GM19438 (cell line): ENCODE measurements around the gene GAMT.
A peak's percentile ranks its signal among the peaks of the same experiment; 100 is the strongest.
"Not testable (repeated sequence)": the region's sequence is repeated elsewhere in the genome, so short reads cannot be mapped to it uniquely, and the experiment has no call there.

Experiments used
- ATAC-seq: cut with Tn5 transposase; IDR thresholded peaks from one replicate; pipeline ENCODE4 v1.9.1; 2021; ENCODE audit warnings: low read depth; ENCODE audit not compliant: unreplicated experiment

Gene GAMT

GRCh38 chr19:1401138-1401888 lies at the start of gene GAMT:
GAMT (minus strand) TSS chr19:1401542; CDS start chr19:1401476, 66 bp downstream.
- ATAC-seq, result no peak

GRCh38 chr19:1449467-1450442 lies 48.4 kb upstream of the GAMT start, which contains the start of gene APC2:
APC2 (plus strand) TSS chr19:1450121; CDS start chr19:1453002, 2,881 bp downstream.
- ATAC-seq, result no peak

- no peak for ATAC-seq
Observed at GRCh38 chr19:1447944-1448343, 46.6 kb upstream of the GAMT start.

DNA sequence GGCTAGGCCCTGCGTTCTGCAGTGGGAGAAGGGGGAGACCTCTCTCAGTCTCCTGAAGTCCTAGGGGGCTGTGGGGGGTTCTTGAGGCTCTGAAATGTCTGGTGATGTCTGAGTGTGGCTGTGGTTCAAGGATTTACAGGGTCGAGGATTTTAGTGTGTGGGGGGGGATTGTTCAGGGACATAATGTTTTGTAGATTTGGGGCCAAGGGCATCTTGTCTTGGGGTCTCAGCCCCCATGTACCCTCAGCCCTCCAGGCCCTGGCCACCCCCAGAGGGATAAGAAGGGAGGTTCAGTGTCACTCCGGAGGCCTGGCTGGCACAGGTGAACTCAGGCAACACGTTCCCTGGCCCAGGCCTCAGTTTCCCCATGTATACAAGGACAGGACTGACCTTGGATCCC lies 46.2 kb upstream of the GAMT start:
- no peak for ATAC-seq

DNA sequence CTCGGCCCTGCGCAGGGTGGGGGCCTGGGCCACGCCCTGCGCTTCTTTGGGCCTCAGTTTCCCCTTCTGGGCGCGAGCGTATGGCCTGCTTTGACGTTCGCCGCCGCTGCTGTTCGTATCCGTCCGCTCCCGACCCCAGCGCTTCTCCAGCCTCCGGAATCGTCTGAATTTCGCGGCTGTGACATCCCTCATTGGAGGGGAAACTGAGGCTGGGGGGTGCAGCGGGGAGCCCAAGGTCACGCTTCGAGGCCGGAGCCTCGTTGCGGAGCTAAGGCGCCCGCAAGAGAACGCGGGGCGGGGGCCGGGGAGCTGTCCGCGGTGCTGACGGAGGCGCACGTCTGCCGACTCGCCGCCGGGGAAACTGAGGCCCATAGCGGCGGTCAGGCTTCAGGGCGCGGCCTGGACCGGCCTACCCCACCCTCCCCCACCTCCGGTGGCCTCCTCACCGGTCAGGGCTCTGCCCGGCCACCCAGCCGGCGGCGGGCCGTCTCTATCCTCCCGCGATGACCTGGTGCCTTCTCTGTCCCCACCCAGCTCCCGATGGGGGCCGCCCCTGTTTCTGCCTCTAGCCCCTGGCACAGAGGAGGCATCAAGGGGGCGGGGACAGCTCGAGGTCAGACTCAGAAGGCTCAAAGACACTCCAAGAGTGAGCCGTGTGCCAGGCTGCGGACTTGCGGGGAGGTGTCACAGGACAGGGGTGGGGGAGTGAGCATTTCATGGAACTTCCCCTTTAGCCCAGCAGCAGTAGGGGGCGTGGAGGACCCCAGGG lies 45.6 kb upstream of the GAMT start:
- no peak for ATAC-seq

DNA sequence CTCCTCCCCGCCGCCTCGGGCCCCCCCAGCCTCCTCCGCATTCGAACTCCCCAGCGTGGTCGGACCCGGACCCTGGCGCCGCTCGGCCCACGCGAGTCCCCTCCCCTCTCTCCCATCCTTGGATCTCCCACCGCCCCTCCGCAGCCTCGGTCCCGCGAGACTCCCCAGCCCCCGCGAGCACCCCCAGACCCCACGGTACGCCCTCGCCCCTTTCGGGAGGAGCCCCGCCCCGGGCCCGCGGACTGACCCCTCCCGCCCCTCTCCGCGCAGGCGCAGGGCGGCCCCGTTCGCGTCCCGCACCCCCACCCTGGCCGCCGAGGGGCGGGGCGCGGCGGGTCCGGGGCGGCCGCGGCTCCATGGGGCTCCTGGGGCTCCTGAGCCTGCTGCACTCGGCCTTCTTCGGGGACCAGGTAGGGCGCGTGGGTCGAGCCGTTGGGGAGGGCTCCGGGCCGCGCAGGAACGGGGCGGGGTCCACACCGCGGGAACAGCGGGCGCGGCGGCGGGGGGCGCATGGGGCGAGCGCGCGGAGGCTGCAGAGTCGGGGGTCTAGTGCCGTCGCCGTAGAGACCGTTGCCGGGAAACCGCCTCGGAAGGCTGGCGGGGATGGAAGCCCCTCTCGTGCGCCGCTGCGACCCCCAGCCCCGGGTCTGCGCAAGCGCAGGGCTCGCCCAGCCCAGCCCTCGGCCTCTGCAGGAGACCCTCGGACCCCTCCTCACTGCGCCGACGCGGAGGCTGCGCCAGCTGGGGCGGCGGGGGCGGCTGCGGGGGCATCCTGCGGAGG lies 44.8 kb upstream of the GAMT start:
- no peak for ATAC-seq

DNA sequence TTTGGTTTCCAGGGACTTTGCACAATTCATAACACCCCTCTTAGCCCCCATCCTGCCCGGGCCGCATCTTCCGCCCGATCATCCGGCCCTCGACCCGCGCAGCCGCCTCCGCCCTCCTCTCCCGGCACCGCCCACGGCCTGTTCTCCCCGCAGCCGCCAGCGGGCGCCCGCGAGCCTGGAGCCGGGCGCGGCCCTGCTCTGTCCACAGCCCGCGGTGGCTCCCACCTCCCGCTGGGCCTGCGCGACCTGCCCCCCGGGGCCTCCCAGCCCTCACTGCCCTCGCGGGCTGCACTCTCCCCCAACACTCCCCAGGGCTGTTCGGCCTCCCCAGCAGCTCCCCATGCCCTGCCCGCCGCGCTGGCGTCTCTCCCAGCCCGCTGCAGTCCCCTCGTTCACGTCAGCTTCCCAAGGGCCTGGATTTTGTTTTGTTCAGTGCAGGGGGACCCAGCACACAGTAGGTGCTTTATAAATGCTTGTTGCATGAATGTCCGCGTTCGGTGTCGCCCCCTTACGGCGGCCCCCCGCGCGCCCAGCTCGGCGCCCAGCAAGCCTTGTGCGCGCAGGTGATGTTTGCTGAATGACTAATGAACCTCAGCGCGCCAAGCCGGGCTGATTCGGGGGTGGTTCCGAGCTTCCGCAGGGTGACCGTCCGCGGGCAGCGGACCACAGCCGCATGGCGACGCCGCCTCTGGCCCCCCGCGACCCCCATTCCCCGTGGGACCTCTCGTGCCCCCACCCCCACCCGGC lies 44.0 kb upstream of the GAMT start:
- peak; percentile 71 for ATAC-seq

GRCh38 chr19:1441677-1442438 lies 40.5 kb upstream of the GAMT start:
- no peak for ATAC-seq

GRCh38 chr19:1441022-1441426 lies 39.7 kb upstream of the GAMT start:
- no peak for ATAC-seq

DNA sequence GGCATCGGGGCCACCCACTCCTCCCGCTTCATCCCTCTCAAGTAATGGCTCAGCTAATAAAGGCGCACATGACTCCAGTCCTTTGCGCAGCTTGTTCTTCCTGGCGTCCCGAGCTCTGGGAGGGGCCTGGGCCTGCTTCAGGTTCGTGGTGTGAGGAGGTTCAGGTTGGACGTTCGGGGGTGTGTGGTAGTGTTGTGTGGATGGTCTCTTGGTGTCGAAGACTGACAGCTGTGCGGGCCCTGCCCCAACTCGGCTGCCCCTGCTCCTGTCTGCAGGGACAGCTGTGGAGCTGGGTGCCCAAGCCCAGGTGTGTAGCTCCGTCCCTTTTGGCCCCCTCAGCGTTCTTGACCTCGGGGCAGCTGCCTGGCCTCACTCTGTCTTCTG lies 39.1 kb upstream of the GAMT start:
- no peak for ATAC-seq

GRCh38 chr19:1439525-1440417 lies 38.4 kb upstream of the GAMT start:
- ATAC-seq, result not testable (repeated sequence)

GRCh38 chr19:1438933-1439354 lies 37.6 kb upstream of the GAMT start:
- no peak for ATAC-seq

- no peak for ATAC-seq
Observed at GRCh38 chr19:1438035-1438932, 36.9 kb upstream of the GAMT start, which contains the start of gene RPS15. RPS15 (plus strand) TSS chr19:1438396; CDS start chr19:1438426, 30 bp downstream.

DNA sequence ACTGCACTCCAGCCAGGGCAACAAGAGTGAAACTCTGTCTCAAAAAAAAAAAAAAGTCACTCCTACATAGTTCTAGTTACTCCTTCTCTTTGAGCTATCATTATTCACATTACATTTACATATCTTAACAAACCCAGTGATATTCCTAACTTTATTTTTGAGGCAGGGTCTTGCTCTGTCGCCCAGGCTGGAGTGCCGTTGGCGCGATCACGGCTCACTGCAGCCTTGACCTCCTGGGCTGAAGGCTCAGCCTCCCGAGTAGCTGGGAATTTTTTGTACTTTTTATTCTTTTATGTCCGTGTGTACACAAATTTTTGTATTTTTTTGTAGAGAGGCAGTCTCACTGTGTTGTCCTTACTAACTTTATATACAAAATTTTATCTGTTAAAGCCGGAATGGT lies 36.3 kb upstream of the GAMT start:
- ATAC-seq, result no peak

DNA sequence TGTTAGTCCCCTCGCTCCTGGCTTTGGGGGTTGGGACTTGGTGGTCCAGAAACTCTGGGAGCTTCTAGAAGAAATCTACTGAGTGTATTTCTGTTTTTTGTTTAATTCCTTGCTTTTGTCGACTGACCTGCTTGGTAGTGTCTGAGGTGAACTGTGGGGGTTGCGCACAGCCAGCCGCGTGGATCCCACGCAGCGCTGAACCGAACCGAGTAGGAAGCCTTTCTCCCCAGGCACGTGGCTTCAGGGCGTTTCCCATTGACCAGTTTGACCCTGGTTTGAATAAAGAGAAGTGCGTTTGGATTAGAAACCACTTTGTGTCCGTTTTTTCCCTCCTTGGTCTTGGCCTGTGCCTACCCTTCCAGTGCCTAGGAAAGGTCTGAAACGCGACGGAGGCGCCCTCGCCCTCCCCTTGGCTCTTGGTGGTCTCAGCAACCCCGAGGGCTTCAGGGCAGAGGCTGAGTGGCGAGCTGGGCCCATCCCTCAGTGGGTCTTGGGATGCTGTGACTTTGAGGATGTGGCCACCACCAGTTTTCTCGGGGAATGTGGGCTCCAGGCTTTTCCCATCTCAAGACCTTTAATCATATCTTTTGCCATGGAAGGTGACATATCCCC lies 34.1 kb upstream of the GAMT start:
- no peak for ATAC-seq

GRCh38 chr19:1434577-1435060 lies 33.3 kb upstream of the GAMT start:
- ATAC-seq, result no peak
